GM12874 (cell line): ENCODE results near the gene OR2AP1.

Experiments used
- TF ChIP-seq, protein P1 (sequence below): IDR thresholded peaks from 2 replicates; pipeline ENCODE4 v1.5.1; 2011; ENCODE audit warnings: low read depth, mild to moderate bottlenecking, control low read depth, low read length, moderate library complexity; ENCODE audit not compliant: insufficient read depth

Gene OR2AP1

DNA sequence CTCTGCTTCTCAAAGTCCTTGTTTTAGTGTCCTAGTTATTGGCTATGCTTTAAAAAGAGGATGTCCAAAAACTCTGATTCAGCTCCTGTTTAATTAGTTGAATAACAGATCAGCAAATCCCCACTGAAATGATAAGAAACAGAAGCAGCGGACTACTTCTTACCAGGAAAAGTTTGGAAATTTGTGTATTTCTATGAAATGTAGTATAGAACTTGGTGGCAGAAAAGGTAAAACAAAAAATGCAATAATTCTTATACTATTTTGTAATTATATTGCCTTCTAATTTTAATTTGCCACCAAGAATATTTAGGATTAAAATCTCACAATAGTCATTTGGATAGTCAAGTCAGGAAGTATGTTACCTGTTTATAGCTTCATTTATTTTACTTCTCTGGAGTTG, at the start of gene OR2AP1:
Gene OR2AP1 (plus strand): TSS at position 301 of the 400 bp plus-strand sequence. CDS start 1,947 bp downstream, outside the sequence.
- TF ChIP-seq, protein P1, sequence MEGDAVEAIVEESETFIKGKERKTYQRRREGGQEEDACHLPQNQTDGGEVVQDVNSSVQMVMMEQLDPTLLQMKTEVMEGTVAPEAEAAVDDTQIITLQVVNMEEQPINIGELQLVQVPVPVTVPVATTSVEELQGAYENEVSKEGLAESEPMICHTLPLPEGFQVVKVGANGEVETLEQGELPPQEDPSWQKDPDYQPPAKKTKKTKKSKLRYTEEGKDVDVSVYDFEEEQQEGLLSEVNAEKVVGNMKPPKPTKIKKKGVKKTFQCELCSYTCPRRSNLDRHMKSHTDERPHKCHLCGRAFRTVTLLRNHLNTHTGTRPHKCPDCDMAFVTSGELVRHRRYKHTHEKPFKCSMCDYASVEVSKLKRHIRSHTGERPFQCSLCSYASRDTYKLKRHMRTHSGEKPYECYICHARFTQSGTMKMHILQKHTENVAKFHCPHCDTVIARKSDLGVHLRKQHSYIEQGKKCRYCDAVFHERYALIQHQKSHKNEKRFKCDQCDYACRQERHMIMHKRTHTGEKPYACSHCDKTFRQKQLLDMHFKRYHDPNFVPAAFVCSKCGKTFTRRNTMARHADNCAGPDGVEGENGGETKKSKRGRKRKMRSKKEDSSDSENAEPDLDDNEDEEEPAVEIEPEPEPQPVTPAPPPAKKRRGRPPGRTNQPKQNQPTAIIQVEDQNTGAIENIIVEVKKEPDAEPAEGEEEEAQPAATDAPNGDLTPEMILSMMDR, result no peak

DNA sequence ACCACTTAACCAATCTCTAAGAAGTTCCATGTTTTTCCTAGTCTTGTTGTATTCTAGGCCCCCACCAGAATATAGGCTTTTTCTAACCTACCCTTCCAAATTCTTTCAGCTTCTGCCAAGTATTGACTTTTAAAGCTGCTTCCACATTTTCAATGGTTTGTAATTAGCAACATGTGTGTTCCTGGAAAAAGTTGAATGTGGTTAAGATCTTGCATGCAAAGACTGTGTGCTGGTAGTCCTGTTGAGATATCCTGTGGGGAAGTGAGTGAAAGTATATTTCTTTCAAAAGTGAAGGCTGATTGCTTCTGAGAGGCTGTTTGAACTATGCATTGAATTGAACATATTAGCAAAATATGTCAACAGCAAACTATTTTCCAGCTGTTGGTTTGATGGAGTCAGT, 23.5 kb upstream of the OR2AP1 start:
- TF ChIP-seq, protein P1, result no peak

DNA sequence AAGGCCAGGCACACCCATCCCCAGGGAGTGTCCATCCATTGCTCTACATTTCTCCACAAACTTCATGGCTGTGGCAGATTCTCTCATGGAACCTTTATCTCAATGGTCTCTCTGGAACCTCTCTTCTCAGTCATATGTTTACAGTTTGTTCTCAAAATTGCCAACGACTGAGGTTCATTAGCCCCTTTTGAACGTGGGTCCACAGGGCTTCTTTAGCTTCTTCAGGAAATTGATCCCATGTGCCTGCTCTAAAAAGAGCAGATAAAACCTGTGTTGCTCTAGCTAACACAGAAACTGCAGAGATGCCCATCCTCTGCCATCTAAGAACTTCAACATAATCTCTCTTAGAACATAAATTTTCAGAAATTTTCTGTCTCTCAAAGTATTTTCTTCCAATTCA, 23.0 kb upstream of the OR2AP1 start, which contains the start of gene OR6C4:
Gene OR6C4 (plus strand): TSS at position 301 of the 400 bp plus-strand sequence. CDS start 1,625 bp downstream, outside the sequence.
- TF ChIP-seq, protein P1, result no peak

DNA sequence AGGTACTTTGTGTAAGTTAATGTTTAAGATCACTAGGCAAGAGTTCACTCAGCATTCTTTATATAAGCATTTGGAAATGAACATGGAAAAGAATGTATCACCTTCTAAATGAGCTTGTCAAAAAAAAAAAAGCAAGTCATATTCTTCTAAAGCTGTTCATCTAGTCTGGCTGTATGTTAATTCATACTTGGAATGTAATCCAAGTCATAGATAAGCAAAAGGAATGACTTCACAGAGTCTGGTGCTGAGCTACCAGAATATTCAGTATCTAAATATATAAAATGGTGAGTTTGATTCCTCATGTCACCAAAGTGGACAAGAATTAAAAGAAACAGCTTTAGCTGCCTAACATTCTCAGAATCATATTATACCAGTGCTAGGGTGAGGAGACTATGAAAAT, 18.0 kb upstream of the OR2AP1 start:
- TF ChIP-seq, protein P1, result no peak

DNA sequence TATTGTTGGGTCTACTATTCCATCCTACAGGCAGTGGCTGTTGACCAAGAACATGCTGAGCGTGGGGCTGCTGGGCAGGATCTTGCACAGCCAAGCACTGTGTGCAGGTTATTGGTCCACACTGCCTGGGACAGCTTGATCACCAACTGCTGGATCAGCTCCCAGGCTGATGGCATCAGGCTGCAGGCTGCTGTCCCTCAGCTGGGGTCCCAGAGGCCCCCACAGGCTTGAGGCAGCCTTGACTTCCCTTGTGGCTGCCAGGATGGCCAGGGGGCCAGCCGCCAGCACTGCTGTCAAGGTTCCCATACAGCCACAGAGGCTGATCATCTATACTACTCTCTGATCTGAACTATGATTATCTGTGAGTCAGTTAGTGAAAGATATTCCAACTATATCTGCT, 9.8 kb downstream of the OR2AP1 start:
- TF ChIP-seq, protein P1, result no peak

DNA sequence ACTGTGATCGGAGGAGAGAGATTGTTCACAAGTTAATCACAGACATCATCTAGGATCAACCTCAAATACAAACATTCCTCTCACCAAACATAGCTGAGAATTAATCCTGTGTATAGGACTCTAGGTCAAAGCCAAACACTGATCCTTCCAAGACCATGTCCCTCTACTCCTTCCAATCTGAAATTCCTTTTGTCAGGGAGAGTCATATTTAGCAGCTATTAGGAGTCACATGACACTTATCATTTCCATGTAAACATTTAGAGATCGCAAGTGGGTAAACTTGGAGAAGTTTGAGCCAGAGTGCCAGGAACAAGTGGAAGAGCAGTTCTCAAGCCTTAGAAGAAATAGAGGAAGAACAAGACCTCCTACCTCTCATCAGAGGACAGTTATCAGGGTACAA, 13.5 kb downstream of the OR2AP1 start:
- TF ChIP-seq, protein P1, result no peak

DNA sequence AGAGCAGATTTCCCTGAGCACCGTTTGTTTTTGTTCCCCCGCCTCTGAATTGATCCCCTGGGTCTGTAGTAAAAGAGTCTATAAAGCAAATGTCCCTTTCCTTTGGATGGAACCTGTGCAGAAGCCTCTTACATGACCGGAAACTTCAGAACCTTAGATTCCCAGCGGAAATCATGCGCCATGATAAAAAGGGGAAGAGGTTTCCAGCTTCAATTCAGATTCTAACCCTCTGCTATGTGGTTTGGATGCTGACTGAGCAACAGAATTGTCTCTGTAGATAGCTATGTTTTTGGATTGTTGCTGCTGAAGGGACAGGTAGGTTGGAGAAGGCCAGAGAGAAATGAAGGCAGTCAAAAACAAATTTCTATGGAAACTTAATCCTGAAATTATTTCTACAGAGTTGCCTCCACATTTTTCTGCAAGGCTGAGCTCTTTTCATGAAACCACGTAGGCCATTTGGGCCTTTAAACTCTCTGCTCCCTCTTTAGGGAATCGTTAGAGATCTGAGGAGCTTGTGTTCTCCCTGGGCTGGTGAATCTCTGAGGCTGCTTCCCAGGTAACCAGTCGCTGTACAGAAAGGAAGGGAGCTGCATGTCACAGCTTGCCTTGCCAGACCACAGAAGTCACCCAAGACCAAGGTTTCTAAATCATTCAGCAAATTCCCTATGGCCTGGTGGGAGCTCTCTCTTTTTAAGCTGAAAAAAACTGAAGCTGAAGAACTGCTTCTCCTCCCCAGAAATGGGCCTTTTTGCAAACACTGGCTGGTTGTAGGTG, 35.7 kb downstream of the OR2AP1 start:
- TF ChIP-seq, protein P1, result no peak
